Retinal pigment epithelial cell (primary cell): ENCODE results near the gene NSFL1C.

Experiments
- DNase-seq: peaks from one replicate; pipeline ENCODE4 v3.0.0-alpha.2; 2010; ENCODE audit warnings: low read depth
- H3K4me3 ChIP-seq: 2 replicates; pipeline ENCODE4 v1.5.1; 2011; ENCODE audit warnings: mild to moderate bottlenecking, low read length, control low read depth, moderate library complexity
- TF ChIP-seq, protein P1 (sequence below): conservative IDR thresholded peaks from 2 replicates; pipeline ENCODE4 v1.5.1; 2011; ENCODE audit warnings: low read depth, low read length, control low read depth, inconsistent platforms

The NSFL1C gene

GRCh38 chr20:1443085-1443484 lies 23.6 kb downstream of the NSFL1C start:
- no peak overlapping the region for H3K4me3 ChIP-seq
- TF ChIP-seq, protein P1, sequence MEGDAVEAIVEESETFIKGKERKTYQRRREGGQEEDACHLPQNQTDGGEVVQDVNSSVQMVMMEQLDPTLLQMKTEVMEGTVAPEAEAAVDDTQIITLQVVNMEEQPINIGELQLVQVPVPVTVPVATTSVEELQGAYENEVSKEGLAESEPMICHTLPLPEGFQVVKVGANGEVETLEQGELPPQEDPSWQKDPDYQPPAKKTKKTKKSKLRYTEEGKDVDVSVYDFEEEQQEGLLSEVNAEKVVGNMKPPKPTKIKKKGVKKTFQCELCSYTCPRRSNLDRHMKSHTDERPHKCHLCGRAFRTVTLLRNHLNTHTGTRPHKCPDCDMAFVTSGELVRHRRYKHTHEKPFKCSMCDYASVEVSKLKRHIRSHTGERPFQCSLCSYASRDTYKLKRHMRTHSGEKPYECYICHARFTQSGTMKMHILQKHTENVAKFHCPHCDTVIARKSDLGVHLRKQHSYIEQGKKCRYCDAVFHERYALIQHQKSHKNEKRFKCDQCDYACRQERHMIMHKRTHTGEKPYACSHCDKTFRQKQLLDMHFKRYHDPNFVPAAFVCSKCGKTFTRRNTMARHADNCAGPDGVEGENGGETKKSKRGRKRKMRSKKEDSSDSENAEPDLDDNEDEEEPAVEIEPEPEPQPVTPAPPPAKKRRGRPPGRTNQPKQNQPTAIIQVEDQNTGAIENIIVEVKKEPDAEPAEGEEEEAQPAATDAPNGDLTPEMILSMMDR: no peak
- no peak for DNase-seq

GRCh38 chr20:1442304-1442703 lies 24.3 kb downstream of the NSFL1C start:
- no peak overlapping the region for H3K4me3 ChIP-seq
- DNase-seq: no peak
- TF ChIP-seq, protein P1: no peak

GRCh38 chr20:1441133-1441532 lies 25.5 kb downstream of the NSFL1C start:
- TF ChIP-seq, protein P1: no peak
- no peak overlapping the region for H3K4me3 ChIP-seq

DNA sequence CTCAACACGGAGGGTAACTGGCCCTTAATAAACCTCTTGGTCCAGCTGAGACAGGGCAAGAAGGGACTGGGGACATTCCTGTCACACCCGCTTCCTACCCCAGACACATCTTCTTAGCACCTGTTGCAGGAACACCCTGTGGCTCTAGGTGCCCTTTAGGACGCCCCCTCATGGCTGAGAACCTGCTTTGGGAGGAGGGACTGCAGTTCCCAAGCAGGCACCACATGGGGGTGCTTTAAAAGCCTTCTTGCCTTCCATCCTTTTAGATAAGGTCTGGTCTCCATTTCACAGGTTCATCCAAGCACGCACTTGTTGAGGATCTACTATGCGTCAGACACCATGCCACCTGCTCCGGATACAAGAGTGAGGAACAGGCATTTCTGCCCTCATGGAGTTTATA lies 26.6 kb downstream of the NSFL1C start:
- TF ChIP-seq, protein P1: peak; percentile 48
- no peak for DNase-seq
- H3K4me3 ChIP-seq: no peak overlapping the region

More at GRCh38 chr20:1441133-1441532, 25.5 kb downstream of the NSFL1C start:
- no peak for DNase-seq

DNA sequence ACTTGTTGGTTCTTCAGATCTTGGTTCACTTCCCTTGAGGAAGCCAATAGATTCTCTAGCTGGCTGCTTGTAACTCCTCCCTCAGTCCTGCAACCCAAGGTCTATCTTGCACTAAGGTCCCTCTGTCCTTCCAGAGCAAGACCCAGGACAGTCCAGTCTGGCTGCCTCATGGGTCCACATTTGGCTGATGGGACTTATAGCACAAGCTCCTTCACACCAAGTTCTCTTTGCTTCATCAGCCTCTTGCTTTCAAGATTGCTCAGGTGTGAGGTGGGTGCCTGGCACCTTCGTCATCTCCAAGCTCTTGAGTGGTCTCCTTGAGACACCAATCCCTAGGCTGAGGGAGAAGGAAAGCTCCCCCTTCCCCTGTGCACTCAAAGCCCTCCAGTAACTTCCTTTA lies 28.3 kb downstream of the NSFL1C start:
- no peak for DNase-seq
- TF ChIP-seq, protein P1: no peak
- H3K4me3 ChIP-seq: no peak overlapping the region

- H3K4me3 ChIP-seq: no peak overlapping the region
- peak; percentile 43 for DNase-seq
- TF ChIP-seq, protein P1: peak; percentile 91
Observed at GRCh38 chr20:1437235-1437904, 29.3 kb downstream of the NSFL1C start.

DNA sequence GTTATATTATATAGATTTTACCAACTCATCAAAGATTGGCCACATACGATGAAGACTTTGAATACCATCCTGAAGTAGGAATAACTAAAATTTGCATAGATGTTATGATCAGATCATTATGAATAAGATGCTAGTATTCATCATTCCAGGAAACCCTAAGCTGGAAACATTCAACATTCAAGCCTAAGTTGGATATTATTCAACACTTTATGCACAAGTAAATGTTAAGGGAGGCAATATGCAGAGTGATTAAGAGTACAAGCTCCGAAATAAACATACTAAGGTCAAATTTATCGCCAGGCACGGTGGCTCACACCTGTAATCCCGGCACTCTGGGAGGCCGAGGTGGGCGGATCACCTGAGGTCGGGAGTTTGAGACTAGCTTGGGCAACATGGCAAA lies 30.4 kb downstream of the NSFL1C start:
- no peak for DNase-seq
- no peak overlapping the region for H3K4me3 ChIP-seq
- TF ChIP-seq, protein P1: no peak
